Activated naive CD4-positive, alpha-beta T cell treated with anti-CD3 and anti-CD28 coated beads for 36 hours (primary cell): ENCODE measurements around the gene CD151. TPM values are rescaled to one million over a fixed set of nuclear protein-coding genes. Genes with fewer than 3 reads are reported as not detected.

Experiments used
- CTCF ChIA-PET: fragments of 350-600 bp; sonication (Branson Sonifier 250); formaldehyde crosslinking; loops from one replicate; lab custom pipeline; 2021; ENCODE audit warnings: antibody characterized with exemption; lab: Charles Lee
- DNase-seq: peaks from one replicate; pipeline ENCODE4 v3.0.0-alpha.2; 2020
- H3K27ac Mint-ChIP-seq: one replicate; pipeline ENCODE4 v1.8.0; 2021; ENCODE audit warnings: mild to moderate bottlenecking, mixed read lengths
- H3K27me3 Mint-ChIP-seq: one replicate; pipeline ENCODE4 v1.8.0; 2021; ENCODE audit warnings: low read depth, mixed read lengths
- H3K36me3 Mint-ChIP-seq: one replicate; pipeline ENCODE4 v1.8.0; 2021; ENCODE audit warnings: low read depth, mixed read lengths
- H3K4me1 Mint-ChIP-seq: one replicate; pipeline ENCODE4 v1.8.0; 2021; ENCODE audit warnings: low read depth, mixed read lengths
- H3K4me3 Mint-ChIP-seq: one replicate; pipeline ENCODE4 v1.8.0; 2021; ENCODE audit warnings: mild to moderate bottlenecking, moderate library complexity, mixed read lengths
- H3K9me3 Mint-ChIP-seq: one replicate; pipeline ENCODE4 v1.8.0; 2021; ENCODE audit warnings: mixed read lengths
- intact Hi-C: fragments of 100-400 bp; cut with micrococcal nuclease; formaldehyde crosslinking; loops from one replicate; pipeline ENCODE4 v1.15.1; 2023
- total RNA-seq, 2 experiments: library from RNA; stranded (reverse); gene quantifications; one replicate each; pipeline ENCODE4 v1.2.3, GENCODE V29; 2021

CD151 gene
- total RNA-seq, 2 experiments from 2014 or later = 16.3 to 18.1 TPM

DNA sequence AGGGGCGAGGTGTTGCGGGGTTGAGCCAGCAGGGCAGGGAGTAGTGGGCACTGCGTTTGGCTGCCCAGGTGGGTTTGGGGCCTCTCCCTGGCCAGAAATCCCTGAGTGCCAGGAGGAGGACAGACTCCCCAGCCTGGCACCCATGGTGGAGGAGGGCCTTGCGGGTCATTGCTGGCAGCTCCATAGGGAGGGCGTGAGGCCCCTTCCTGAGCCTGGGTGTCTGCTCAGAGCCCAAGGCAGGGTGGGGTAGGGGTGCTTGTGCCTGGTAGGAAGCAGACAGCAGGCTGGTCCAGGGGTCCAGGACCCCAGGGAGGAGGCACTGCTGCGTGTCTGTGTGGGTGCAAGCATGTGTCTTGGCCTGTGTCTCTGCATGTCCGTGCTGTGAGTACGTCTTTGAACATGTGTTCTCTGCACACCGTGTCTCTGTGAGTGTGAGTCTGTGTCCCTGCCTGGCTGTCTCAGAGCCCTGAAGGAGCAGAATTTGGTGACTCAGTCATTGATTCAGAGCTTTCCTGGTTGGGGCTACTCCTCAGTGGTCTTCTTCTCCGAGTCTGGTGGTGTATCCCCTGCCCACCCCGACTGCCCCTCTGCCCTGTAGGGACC is 13.8 kb downstream of the CD151 start:
- intact Hi-C loops = no loop called here
- H3K27me3 Mint-ChIP-seq = peaks cover 5% of the 10 kb centered on the region
- no peaks in the 10 kb centered on the region for H3K36me3 Mint-ChIP-seq
- no peaks in the 10 kb centered on the region for H3K9me3 Mint-ChIP-seq
- CTCF ChIA-PET = interaction anchor here (0.9 kb wide), 1 partner anchor 205 kb away, joined by 3 read pairs; no protein-coding TSS in a partner anchor
- H3K4me1 Mint-ChIP-seq = peaks cover 14% of the 10 kb centered on the region
- H3K27ac Mint-ChIP-seq = no peak overlapping the region
- no peak for DNase-seq
- no peak overlapping the region for H3K4me3 Mint-ChIP-seq

GRCh38 chr11:847876-848275 is 15.1 kb downstream of the CD151 start:
- Mint-ChIP-seq H3K27ac (no peak overlapping the region), H3K36me3 (no peaks in the 10 kb centered on the region), H3K4me1 (peaks cover 14% of the 10 kb centered on the region), H3K9me3 (no peaks in the 10 kb centered on the region), H3K27me3 (peaks cover 5% of the 10 kb centered on the region), H3K4me3 (no peak overlapping the region)
- intact Hi-C loops = loop anchor here (1.0 kb wide), 1 partner anchor 203 kb away; no protein-coding TSS in a partner anchor
- CTCF ChIA-PET = interaction anchor here (0.6 to 1.9 kb wide), 8 partner anchors 9 to 203 kb away, joined by 3 to 10 read pairs (median 4); partner anchors contain the start of gene CHID1
- no peak for DNase-seq

DNA sequence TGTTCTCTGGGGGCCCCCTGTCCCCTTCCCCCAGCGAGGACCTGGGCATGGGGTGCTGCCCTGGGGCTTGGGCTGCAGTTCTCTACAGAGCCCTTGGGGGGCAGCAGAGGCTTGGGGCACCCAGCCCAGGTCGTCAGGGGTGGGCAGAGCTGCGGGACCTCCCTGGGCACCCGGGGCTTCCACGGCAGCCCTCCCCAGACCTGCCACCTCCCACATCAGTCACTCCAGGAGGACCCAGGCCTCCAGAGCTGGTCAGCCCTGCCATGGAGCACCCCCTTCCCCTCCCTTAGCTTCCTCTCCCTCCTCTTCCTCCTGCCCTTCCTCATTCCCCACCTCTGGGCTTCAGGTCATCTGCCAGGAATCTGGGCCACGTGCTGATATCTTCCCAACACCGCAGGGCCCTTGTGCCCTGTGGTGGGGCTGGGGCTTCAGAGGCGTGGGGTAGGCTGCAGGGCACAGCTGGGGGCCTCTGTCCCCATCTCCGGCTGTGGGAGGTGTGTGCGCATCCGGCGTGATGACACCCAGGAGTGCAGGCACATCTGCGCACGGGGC is 15.7 kb downstream of the CD151 start:
- Mint-ChIP-seq H3K4me1 (peaks cover 12% of the 10 kb centered on the region), H3K9me3 (no peaks in the 10 kb centered on the region), H3K27ac (no peak overlapping the region), H3K36me3 (no peaks in the 10 kb centered on the region), H3K4me3 (no peak overlapping the region), H3K27me3 (peaks cover 5% of the 10 kb centered on the region)
- intact Hi-C loops = loop anchor here (1.0 kb wide), 1 partner anchor 203 kb away; no protein-coding TSS in a partner anchor
- DNase-seq = peak; percentile 68
- CTCF ChIA-PET = interaction anchor here (0.7 to 1.9 kb wide), 9 partner anchors 8 to 205 kb away, joined by 3 to 10 read pairs (median 3); no protein-coding TSS in a partner anchor

- peak; percentile 30 for DNase-seq
These were observed 16.5 kb downstream of the CD151 start for GRCh38 chr11:849104-849824.

GRCh38 chr11:849951-850774 is 17.4 kb downstream of the CD151 start:
- intact Hi-C loops = no loop called here
- peaks cover 5% of the 10 kb centered on the region for H3K4me1 Mint-ChIP-seq
- peak overlapping the region; percentile 32 for H3K4me3 Mint-ChIP-seq
- H3K27ac Mint-ChIP-seq = no peak overlapping the region
- no peak for DNase-seq
- H3K36me3 Mint-ChIP-seq = no peaks in the 10 kb centered on the region
- peaks cover 5% of the 10 kb centered on the region for H3K27me3 Mint-ChIP-seq
- CTCF ChIA-PET = interaction anchor here (1.9 kb wide), 1 partner anchor 200 kb away, joined by 10 read pairs; no protein-coding TSS in a partner anchor
- H3K9me3 Mint-ChIP-seq = no peaks in the 10 kb centered on the region

More at GRCh38 chr11:849104-849824, 16.5 kb downstream of the CD151 start:
- CTCF ChIA-PET = interaction anchor here (0.8 to 1.9 kb wide), 5 partner anchors 14 to 204 kb away, joined by 3 to 10 read pairs (median 5); no protein-coding TSS in a partner anchor
- no peaks in the 10 kb centered on the region for H3K9me3 Mint-ChIP-seq
- H3K27me3 Mint-ChIP-seq = peaks cover 5% of the 10 kb centered on the region
- no peaks in the 10 kb centered on the region for H3K36me3 Mint-ChIP-seq
- intact Hi-C loops = no loop called here
- peaks cover 5% of the 10 kb centered on the region for H3K4me1 Mint-ChIP-seq
- no peak overlapping the region for H3K27ac Mint-ChIP-seq
- H3K4me3 Mint-ChIP-seq = peak overlapping the region; percentile 60

DNA sequence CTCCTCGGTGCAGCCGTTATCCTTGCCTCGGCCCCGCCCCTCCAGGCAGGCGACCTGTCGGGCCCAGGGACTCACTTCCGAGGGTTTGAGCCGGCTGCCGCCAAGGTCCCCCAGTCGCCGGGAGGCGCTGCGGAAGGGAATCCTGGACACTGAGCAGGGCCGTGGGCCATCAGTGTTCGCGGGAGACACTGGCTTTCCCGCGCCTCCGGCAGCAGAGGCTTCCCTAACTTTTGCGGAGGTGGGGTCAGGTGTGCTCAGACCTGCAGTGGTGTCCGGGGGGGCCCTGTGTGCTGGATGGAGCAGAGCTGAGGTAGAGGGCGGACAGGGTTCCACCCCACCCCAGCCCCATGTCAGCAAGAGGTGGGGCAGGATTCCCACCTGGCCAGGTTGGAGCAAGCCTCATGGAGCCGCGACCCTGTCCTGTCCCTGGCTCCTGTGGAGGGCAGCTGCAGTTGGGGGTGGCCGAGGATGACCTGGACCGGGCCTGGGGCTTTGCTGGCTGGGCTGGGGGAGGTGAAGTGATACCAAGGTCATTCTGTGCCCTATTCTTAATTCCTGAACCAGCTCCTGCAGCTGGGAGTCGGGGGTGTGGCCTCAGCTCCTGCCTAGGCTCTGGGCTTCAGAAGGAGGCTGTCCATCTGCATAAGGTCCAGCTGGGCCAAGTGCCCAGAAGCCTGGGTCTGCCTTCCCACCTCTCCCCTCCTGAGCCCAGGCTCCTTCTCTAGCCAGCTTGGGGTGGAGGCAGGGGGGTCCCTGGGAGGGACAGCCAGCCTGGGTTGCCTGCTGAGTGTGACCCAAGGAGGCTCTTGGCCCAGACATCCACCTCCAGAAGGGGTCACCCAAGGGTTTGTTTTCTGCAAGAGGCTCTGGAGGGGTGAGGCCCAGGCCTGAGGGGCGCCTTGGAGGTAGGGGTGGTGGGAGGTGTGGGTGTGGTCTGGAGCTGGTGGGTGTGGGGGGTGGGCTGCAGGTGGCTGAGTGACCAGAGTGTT is 18.3 kb downstream of the CD151 start:
- Mint-ChIP-seq H3K36me3 (no peaks in the 10 kb centered on the region), H3K9me3 (no peaks in the 10 kb centered on the region), H3K4me1 (peaks cover 5% of the 10 kb centered on the region), H3K27ac (no peak overlapping the region), H3K4me3 (peak overlapping the region; percentile 9), H3K27me3 (peaks cover 5% of the 10 kb centered on the region)
- DNase-seq = no peak
- CTCF ChIA-PET = interaction anchor here (0.8 kb wide), 1 partner anchor 200 kb away, joined by 5 read pairs; no protein-coding TSS in a partner anchor
- intact Hi-C loops = no loop called here

GRCh38 chr11:852762-853161 is 20.0 kb downstream of the CD151 start:
- Mint-ChIP-seq H3K36me3 (no peaks in the 10 kb centered on the region), H3K27ac (no peak overlapping the region), H3K4me3 (no peak overlapping the region), H3K4me1 (peaks cover 5% of the 10 kb centered on the region), H3K9me3 (no peaks in the 10 kb centered on the region), H3K27me3 (peaks cover 5% of the 10 kb centered on the region)
- CTCF ChIA-PET = no interaction called here
- intact Hi-C loops = no loop called here
- no peak for DNase-seq

- Mint-ChIP-seq H3K4me3 (no peak overlapping the region), H3K9me3 (no peaks in the 10 kb centered on the region), H3K4me1 (no peaks in the 10 kb centered on the region), H3K36me3 (no peaks in the 10 kb centered on the region), H3K27ac (no peak overlapping the region), H3K27me3 (no peaks in the 10 kb centered on the region)
- no peak for DNase-seq
- intact Hi-C loops = no loop called here
- CTCF ChIA-PET = no interaction called here
These were observed 21.1 kb downstream of the CD151 start for GRCh38 chr11:853682-854448.

DNA sequence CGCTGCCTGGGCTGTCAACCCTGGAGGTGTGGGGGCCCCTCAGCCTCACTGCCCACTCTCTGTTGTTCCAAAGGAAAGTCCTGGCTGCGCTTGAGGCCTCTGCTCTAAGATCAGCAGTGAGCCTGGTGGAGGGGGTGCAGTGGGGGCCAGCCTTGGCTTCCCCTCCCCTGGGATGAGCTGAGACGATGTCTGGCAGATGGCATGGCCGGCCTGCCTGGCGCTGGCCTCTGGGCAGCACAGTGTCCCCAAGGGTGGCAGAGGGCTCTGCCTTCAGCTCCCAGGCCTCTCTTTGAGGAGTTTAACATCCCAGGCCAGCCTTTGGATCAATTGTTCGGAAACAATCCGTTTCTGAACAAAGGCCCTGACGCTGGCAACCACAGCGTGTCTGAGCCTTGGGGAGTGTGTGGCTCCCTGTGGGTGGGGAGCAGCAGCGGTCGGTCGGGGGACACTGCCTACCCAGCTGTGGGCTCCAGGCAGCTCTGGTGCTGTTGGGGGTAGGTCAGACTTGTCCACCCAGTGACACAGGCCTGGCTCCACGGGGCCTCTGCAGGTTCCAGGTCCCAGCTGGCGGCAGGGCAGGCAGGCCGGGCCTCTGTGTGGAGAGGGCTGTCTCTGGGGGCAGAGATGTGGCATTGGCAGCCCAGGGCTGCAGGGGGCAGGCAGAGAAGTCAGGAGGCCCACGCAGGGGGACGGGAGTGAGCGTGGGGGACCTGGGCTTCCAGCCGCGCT is 22.0 kb downstream of the CD151 start:
- Mint-ChIP-seq H3K27me3 (no peaks in the 10 kb centered on the region), H3K36me3 (no peaks in the 10 kb centered on the region), H3K4me1 (no peaks in the 10 kb centered on the region), H3K4me3 (no peak overlapping the region), H3K27ac (no peak overlapping the region), H3K9me3 (no peaks in the 10 kb centered on the region)
- CTCF ChIA-PET = no interaction called here
- DNase-seq = no peak
- intact Hi-C loops = no loop called here

DNA sequence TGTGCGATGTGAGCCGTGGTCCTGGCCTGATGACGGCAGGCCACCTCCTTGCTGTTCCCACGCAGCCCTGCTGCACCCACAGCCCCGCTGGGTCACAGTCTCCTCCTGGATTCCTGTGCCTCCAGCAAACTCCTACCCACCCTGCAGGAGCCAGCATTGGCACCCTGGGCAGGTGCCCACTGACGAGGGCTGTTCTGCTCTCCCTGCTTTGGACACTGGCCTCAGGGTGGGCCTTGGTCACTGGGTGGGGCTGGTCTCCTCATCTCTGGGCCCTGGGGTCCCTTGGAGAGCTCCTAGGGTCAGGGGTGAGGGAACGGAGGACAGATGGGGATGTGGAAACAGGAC is 22.6 kb downstream of the CD151 start:
- no peak for DNase-seq
- Mint-ChIP-seq H3K9me3 (no peaks in the 10 kb centered on the region), H3K27me3 (no peaks in the 10 kb centered on the region), H3K36me3 (no peaks in the 10 kb centered on the region), H3K27ac (no peak overlapping the region), H3K4me3 (no peak overlapping the region), H3K4me1 (no peaks in the 10 kb centered on the region)
- intact Hi-C loops = no loop called here
- CTCF ChIA-PET = no interaction called here
